IMR-90 (cell line): Measurements from ENCODE around the gene PGK1.
"Not testable (repeated sequence)": the region's sequence is repeated elsewhere in the genome, so short reads cannot be mapped to it uniquely, and the experiment has no call there.

Experiments
- POLR2A ChIP-seq: IDR thresholded peaks from 2 replicates; pipeline ENCODE4 v1.6.1; 2012; ENCODE audit warnings: mild to moderate bottlenecking, low read depth, low read length
- RAD21 ChIP-seq: IDR thresholded peaks from 2 replicates; pipeline ENCODE4 v1.6.1; 2012; ENCODE audit warnings: low read length, improper control_type of control experiment
- RCOR1 ChIP-seq: IDR thresholded peaks from 2 replicates; pipeline ENCODE4 v1.6.1; 2012; ENCODE audit warnings: mild to moderate bottlenecking, low read length, improper control_type of control experiment; ENCODE audit not compliant: insufficient replicate concordance

- TF ChIP-seq RCOR1, RAD21, POLR2A: not testable (repeated sequence)
Observed at GRCh38 chrX:78081413-78081812, 22.6 kb upstream of the PGK1 start.
